H9 (cell line): ENCODE results near the gene B3GNT5. TPM values are rescaled to one million over a fixed set of nuclear protein-coding genes. Genes with fewer than 3 reads are reported as not detected.

ENCODE experiments used
- DNase-seq: peaks from one replicate; pipeline ENCODE4 v3.0.0-alpha.2; 2017
- H2AFZ ChIP-seq: one replicate; pipeline ENCODE4 v1.6.1; 2013; ENCODE audit warnings: mild to moderate bottlenecking, low read length, control low read depth, moderate library complexity
- H2AK5ac ChIP-seq: 2 replicates; pipeline ENCODE4 v1.6.1; 2013; ENCODE audit warnings: low read length, control low read depth, mixed read lengths; ENCODE audit not compliant: insufficient read length
- H2BK120ac ChIP-seq: one replicate; pipeline ENCODE4 v1.6.1; 2013; ENCODE audit warnings: low read depth, mild to moderate bottlenecking, low read length, control low read depth, inconsistent platforms; ENCODE audit not compliant: poor library complexity, severe bottlenecking
- H2BK12ac ChIP-seq: 2 replicates; pipeline ENCODE4 v1.6.1; 2013; ENCODE audit warnings: low read length, control low read depth, mixed read lengths, low read depth; ENCODE audit not compliant: insufficient read length
- H2BK15ac ChIP-seq: 2 replicates; pipeline ENCODE4 v1.6.1; 2013; ENCODE audit warnings: low read depth, low read length, control low read depth
- H2BK20ac ChIP-seq: one replicate; pipeline ENCODE4 v1.6.1; 2013; ENCODE audit warnings: low read depth, mild to moderate bottlenecking, low read length, control low read depth, inconsistent platforms; ENCODE audit not compliant: poor library complexity, severe bottlenecking
- H2BK5ac ChIP-seq: 2 replicates; pipeline ENCODE4 v1.6.1; 2013; ENCODE audit warnings: low read length, control low read depth, mixed read lengths; ENCODE audit not compliant: insufficient read length
- H3K14ac ChIP-seq: 2 replicates; pipeline ENCODE4 v1.6.1; 2013; ENCODE audit warnings: low read length, control low read depth; ENCODE audit not compliant: insufficient read depth
- H3K18ac ChIP-seq: 2 replicates; pipeline ENCODE4 v1.6.1; 2013; ENCODE audit warnings: low read depth, mild to moderate bottlenecking, mixed read lengths, low read length, control low read depth; ENCODE audit not compliant: insufficient read length
- H3K23ac ChIP-seq: 2 replicates; pipeline ENCODE4 v1.6.1; 2013; ENCODE audit warnings: low read length, control low read depth, mixed read lengths, low read depth; ENCODE audit not compliant: insufficient read length
- H3K23me2 ChIP-seq: 2 replicates; pipeline ENCODE4 v1.6.1; 2013; ENCODE audit warnings: low read depth, mild to moderate bottlenecking, mixed read lengths, low read length, control low read depth; ENCODE audit not compliant: insufficient read length, poor library complexity, severe bottlenecking
- H3K27ac ChIP-seq: 2 replicates; pipeline ENCODE4 v1.5.1; 2013; ENCODE audit warnings: low read length, control low read depth, mixed read lengths, low read depth; ENCODE audit not compliant: insufficient read length
- H3K27me3 ChIP-seq: 2 replicates; pipeline ENCODE4 v1.6.1; 2013; ENCODE audit warnings: low read length, control low read depth, inconsistent platforms; ENCODE audit not compliant: insufficient read depth
- H3K4ac ChIP-seq: 2 replicates; pipeline ENCODE4 v1.6.1; 2013; ENCODE audit warnings: low read depth, mild to moderate bottlenecking, control low read depth, inconsistent platforms, low read length, moderate library complexity
- H3K4me1 ChIP-seq: 2 replicates; pipeline ENCODE4 v1.6.1; 2013; ENCODE audit warnings: low read length, control low read depth, inconsistent platforms; ENCODE audit not compliant: insufficient read depth
- H3K4me2 ChIP-seq: 2 replicates; pipeline ENCODE4 v1.6.1; 2013; ENCODE audit warnings: low read length, control low read depth, mixed read lengths; ENCODE audit not compliant: insufficient read length, insufficient read depth
- H3K56ac ChIP-seq: 2 replicates; pipeline ENCODE4 v1.6.1; 2013; ENCODE audit warnings: low read depth, mild to moderate bottlenecking, mixed read lengths, low read length, control low read depth; ENCODE audit not compliant: insufficient read length
- H3K79me1 ChIP-seq: 2 replicates; pipeline ENCODE4 v1.6.1; 2013; ENCODE audit warnings: low read depth, mild to moderate bottlenecking, moderate library complexity, low read length, control low read depth, inconsistent platforms; ENCODE audit not compliant: insufficient read depth, poor library complexity, severe bottlenecking
- H3K79me2 ChIP-seq: 2 replicates; pipeline ENCODE4 v1.6.1; 2013; ENCODE audit warnings: low read length, control low read depth, inconsistent platforms; ENCODE audit not compliant: insufficient read depth
- H3K9ac ChIP-seq: 2 replicates; pipeline ENCODE4 v1.6.1; 2013; ENCODE audit warnings: low read length, control low read depth, mixed read lengths; ENCODE audit not compliant: insufficient read length; ENCODE audit errors: extremely low read depth
- H3K9me3 ChIP-seq: one replicate; pipeline ENCODE4 v1.6.1; 2013; ENCODE audit warnings: low read depth, low read length, inconsistent platforms; ENCODE audit not compliant: control insufficient read depth
- H3T11ph ChIP-seq: one replicate; pipeline ENCODE4 v1.6.1; 2013; ENCODE audit warnings: mild to moderate bottlenecking, low read length, control low read depth, inconsistent platforms
- H4K20me1 ChIP-seq: one replicate; pipeline ENCODE4 v1.6.1; 2013; ENCODE audit not compliant: control insufficient read depth, insufficient read length, insufficient read depth
- H4K5ac ChIP-seq: 2 replicates; pipeline ENCODE4 v1.6.1; 2013; ENCODE audit warnings: low read depth, mild to moderate bottlenecking, mixed read lengths, low read length, control low read depth; ENCODE audit not compliant: insufficient read length
- H4K8ac ChIP-seq: replicated peaks from 2 replicates; pipeline ENCODE4 v1.6.1; 2013; ENCODE audit warnings: low read length, control low read depth, mixed read lengths, low read depth; ENCODE audit not compliant: insufficient read length
- H4K91ac ChIP-seq: 2 replicates; pipeline ENCODE4 v1.6.1; 2013; ENCODE audit warnings: low read depth, mild to moderate bottlenecking, moderate library complexity, mixed read lengths, low read length, control low read depth; ENCODE audit not compliant: insufficient read length
- H3K27ac Mint-ChIP-seq, 3 experiments: 2 replicates in 2 of 3; 3 replicates in 1 of 3; pipeline ENCODE4 v1.8.0; 2020 to 2021; ENCODE audit warnings: mixed read lengths in 3 of 3, mild to moderate bottlenecking in 1 of 3, moderate library complexity in 1 of 3
- H3K27me3 Mint-ChIP-seq: 2 replicates; pipeline ENCODE4 v1.8.0; 2021; ENCODE audit warnings: low read depth, mild to moderate bottlenecking, moderate library complexity, mixed read lengths
- H3K36me3 Mint-ChIP-seq, 3 experiments: 2 replicates in 2 of 3; 3 replicates in 1 of 3; pipeline ENCODE4 v1.8.0; 2020 to 2021; ENCODE audit warnings: low read depth in 3 of 3, mixed read lengths in 3 of 3; ENCODE audit not compliant: insufficient read depth in 1 of 3
- H3K4me1 Mint-ChIP-seq, 2 experiments: 2 replicates each; pipeline ENCODE4 v1.8.0; 2020; ENCODE audit warnings: mixed read lengths in 2 of 2
- H3K4me3 Mint-ChIP-seq, 2 experiments: 2 replicates in 1 of 2; 3 replicates in 1 of 2; pipeline ENCODE4 v1.8.0; 2020 to 2021; ENCODE audit warnings: mild to moderate bottlenecking in 2 of 2, mixed read lengths in 2 of 2, moderate library complexity in 1 of 2
- H3K9me3 Mint-ChIP-seq, 2 experiments: 2 replicates in 1 of 2; 3 replicates in 1 of 2; pipeline ENCODE4 v1.8.0; 2020; ENCODE audit warnings: mild to moderate bottlenecking in 2 of 2, mixed read lengths in 2 of 2, moderate library complexity in 1 of 2
- total RNA-seq: library from RNA; stranded (reverse); gene quantifications from 2 replicates; pipeline ENCODE4 v1.2.1, GENCODE V29; 2021
- TF ChIP-seq, protein P1 (sequence below): fragments of 200-600 bp; sonication (generic); conservative IDR thresholded peaks from 3 replicates; pipeline ENCODE4 v1.8.0; 2021; ENCODE audit warnings: antibody characterized with exemption, mild to moderate bottlenecking

B3GNT5 gene
- total RNA-seq, 1 experiment from 2014 or later, result 7.3 TPM

GRCh38 chr3:183244981-183245476, 8.0 kb upstream of the B3GNT5 start:
- Mint-ChIP-seq H3K27ac (no peak overlapping the region; a peak in 1 of 7 replicates), H3K27me3 (peaks cover 9% of the 10 kb centered on the region)

More at GRCh38 chr3:183244981-183245476, 8.0 kb upstream of the B3GNT5 start:
- Histone ChIP-seq H2BK15ac (no peak overlapping the region), H3K14ac (no peak overlapping the region), H4K91ac (no peak overlapping the region), H3K18ac (no peak overlapping the region), H3K4me2 (no peak overlapping the region), H4K8ac (no peak overlapping the region), H3K4ac (no peak overlapping the region), H3K79me2 (no peaks in the 10 kb centered on the region), H3K23ac (no peak overlapping the region), H2BK12ac (no peak overlapping the region), H2BK20ac (no peak overlapping the region), H3K27ac (no peak overlapping the region), H2BK120ac (no peak overlapping the region), H3K9me3 (peaks cover 8% of the 10 kb centered on the region), H4K20me1 (no peaks in the 10 kb centered on the region), H2AK5ac (no peak overlapping the region), H3T11ph (no peak overlapping the region), H3K4me1 (peaks cover 16% of the 10 kb centered on the region; the same call in 1 of the 2 replicates), H3K56ac (no peak overlapping the region), H2AFZ (no peak overlapping the region), H2BK5ac (no peak overlapping the region), H3K23me2 (no peaks in the 10 kb centered on the region), H4K5ac (no peak overlapping the region), H3K79me1 (no peaks in the 10 kb centered on the region), H3K27me3 (no peaks in the 10 kb centered on the region), H3K9ac (no peak overlapping the region)
- TF ChIP-seq, protein P1, sequence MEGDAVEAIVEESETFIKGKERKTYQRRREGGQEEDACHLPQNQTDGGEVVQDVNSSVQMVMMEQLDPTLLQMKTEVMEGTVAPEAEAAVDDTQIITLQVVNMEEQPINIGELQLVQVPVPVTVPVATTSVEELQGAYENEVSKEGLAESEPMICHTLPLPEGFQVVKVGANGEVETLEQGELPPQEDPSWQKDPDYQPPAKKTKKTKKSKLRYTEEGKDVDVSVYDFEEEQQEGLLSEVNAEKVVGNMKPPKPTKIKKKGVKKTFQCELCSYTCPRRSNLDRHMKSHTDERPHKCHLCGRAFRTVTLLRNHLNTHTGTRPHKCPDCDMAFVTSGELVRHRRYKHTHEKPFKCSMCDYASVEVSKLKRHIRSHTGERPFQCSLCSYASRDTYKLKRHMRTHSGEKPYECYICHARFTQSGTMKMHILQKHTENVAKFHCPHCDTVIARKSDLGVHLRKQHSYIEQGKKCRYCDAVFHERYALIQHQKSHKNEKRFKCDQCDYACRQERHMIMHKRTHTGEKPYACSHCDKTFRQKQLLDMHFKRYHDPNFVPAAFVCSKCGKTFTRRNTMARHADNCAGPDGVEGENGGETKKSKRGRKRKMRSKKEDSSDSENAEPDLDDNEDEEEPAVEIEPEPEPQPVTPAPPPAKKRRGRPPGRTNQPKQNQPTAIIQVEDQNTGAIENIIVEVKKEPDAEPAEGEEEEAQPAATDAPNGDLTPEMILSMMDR, result peak; percentile 21; the same call in 1 of the 3 replicates
- DNase-seq, result no peak
- Mint-ChIP-seq H3K4me3 (no peak overlapping the region), H3K36me3 (peaks cover 19 to 31% (median 22%) of the 10 kb centered on the region in 3 experiments), H3K4me1 (peaks cover 21 to 22% of the 10 kb centered on the region in 2 experiments), H3K9me3 (peaks cover 27 to 30% of the 10 kb centered on the region in 2 experiments)
